OCI-LY1 (cell line): ENCODE measurements around the gene MT4.

ENCODE experiments used
- CTCF ChIP-seq: fragments of 200-600 bp; sonication (generic), shearing (Covaris generic); IDR thresholded peaks from 2 replicates; pipeline ENCODE4 v1.5.1; 2017; ENCODE audit warnings: mild to moderate bottlenecking, antibody characterized with exemption, low read length, moderate library complexity, mixed read lengths
- EZH2 ChIP-seq: fragments of 200-600 bp; sonication (generic), shearing (Covaris generic); IDR thresholded peaks from 2 replicates; pipeline ENCODE4 v1.8.0; 2017; ENCODE audit warnings: borderline replicate concordance, mixed run types, mild to moderate bottlenecking, antibody characterized with exemption, low read length, moderate library complexity, mixed read lengths

GRCh38 chr16:56558024-56558747 is 6.7 kb upstream of the MT4 start:
- TF ChIP-seq CTCF: no peak
- TF ChIP-seq EZH2: no peak
